ENCODE results near the gene PLCB3.
A peak's percentile ranks its signal among the peaks of the same experiment; 100 is the strongest.

The PLCB3 gene

GRCh38 chr11:64251753-64252002, 348 bp downstream of the PLCB3 start:
- DNase-seq = no peak

GRCh38 chr11:64252003-64252872, 908 bp downstream of the PLCB3 start:
- DNase-seq = peak; percentile 62

GRCh38 chr11:64253043-64253442, 1.7 kb downstream of the PLCB3 start:
- DNase-seq = no peak

- DNase-seq = no peak
These were observed 2.2 kb downstream of the PLCB3 start for GRCh38 chr11:64253481-64253880.

GRCh38 chr11:64254326-64254725, 3.0 kb downstream of the PLCB3 start:
- DNase-seq = no peak

GRCh38 chr11:64255135-64256128, 4.1 kb downstream of the PLCB3 start:
- no peak for DNase-seq

- DNase-seq = no peak
These were observed 5.0 kb downstream of the PLCB3 start for GRCh38 chr11:64256300-64256699.

GRCh38 chr11:64258356-64258755, 7.0 kb downstream of the PLCB3 start:
- no peak for DNase-seq

- no peak for DNase-seq
These were observed 7.7 kb downstream of the PLCB3 start for GRCh38 chr11:64258946-64259532.

- no peak for DNase-seq
These were observed 8.3 kb downstream of the PLCB3 start for GRCh38 chr11:64259533-64260067.

GRCh38 chr11:64260147-64260708, 8.9 kb downstream of the PLCB3 start:
- no peak for DNase-seq

GRCh38 chr11:64261556-64262080, 10.3 kb downstream of the PLCB3 start:
- no peak for DNase-seq

- DNase-seq = no peak
These were observed 11.1 kb downstream of the PLCB3 start for GRCh38 chr11:64262271-64263002.

GRCh38 chr11:64263021-64263946, 12.0 kb downstream of the PLCB3 start:
- DNase-seq = no peak

- DNase-seq = no peak
These were observed 12.6 kb downstream of the PLCB3 start for GRCh38 chr11:64263947-64264317.

GRCh38 chr11:64264371-64264852, 13.1 kb downstream of the PLCB3 start:
- no peak for DNase-seq

- DNase-seq = no peak
These were observed 14.1 kb downstream of the PLCB3 start for GRCh38 chr11:64265176-64266160.

- no peak for DNase-seq
These were observed 15.0 kb downstream of the PLCB3 start for GRCh38 chr11:64266339-64266738.

GRCh38 chr11:64267207-64267945, 16.0 kb downstream of the PLCB3 start:
- DNase-seq = no peak

Measured in stimulated activated CD8-positive, alpha-beta memory T cell treated with anti-CD3 and anti-CD28 coated beads, Interleukin-4, amount 100 ng/mL, for 48 hours (primary cell).